ENCODE measurements around the gene RAB11FIP3.

The RAB11FIP3 gene

GRCh38 chr16:554640-555365 is 129.4 kb downstream of the RAB11FIP3 start:
- Mint-ChIP-seq H3K27ac (no peak overlapping the region), H3K4me1 (ENCODE audit: low read depth) (peaks cover 2% of the 10 kb centered on the region)

DNA sequence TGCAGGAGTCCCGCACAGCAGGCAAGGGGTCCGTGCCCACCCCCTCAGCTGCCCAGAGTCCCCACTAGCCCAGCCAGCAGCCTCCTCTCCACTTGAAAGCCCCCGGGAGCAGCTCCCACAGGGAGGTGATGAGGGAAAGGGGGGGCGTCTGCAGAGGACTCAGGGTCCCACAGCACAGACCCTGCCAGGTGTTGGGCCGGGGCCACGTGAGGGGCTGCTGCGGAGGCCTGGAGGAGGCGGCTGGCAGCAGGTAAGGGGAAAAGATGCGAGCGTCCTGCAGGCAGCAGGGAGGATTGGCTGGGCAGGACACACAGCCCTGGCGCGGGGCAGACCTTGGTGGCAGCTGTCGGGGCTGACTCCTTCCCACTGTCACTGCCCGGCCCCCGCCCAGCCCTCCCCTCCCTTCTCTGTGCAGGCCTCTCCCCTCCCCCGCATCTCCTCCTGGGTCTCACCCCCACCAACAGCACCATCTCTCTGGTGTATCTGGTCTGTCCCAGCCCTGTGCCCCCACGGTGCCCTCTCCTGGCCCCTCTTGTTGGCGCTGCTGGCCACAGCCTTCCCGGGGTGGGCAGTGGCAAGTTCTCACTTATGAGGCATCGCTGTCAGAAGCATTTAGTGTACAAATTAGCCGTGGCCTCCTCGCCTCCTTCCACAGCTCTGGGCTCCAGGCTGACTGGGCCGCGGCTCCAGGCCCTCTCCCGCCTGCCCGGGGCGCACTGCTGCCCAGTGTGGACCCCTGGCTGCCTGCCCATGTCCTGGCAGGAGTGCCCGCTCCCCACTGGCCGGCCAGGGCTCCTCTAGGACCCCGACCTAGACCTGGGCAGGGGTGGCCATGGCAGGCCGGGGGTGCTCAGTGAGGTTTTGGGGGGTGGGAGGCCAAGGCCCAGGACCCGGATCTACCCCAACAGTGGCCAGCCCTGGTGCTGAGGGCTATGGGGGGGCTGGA is 130.4 kb downstream of the RAB11FIP3 start:
- H3K9me3 Mint-ChIP-seq: no peaks in the 10 kb centered on the region
- peaks cover 2% of the 10 kb centered on the region for H3K4me1 Mint-ChIP-seq (ENCODE audit: low read depth)
- H3K4me3 Mint-ChIP-seq: no peak overlapping the region
- H3K27me3 Mint-ChIP-seq: peaks cover 11% of the 10 kb centered on the region
- peaks cover 14% of the 10 kb centered on the region for H3K36me3 Mint-ChIP-seq (ENCODE audit: low read depth)
- no peak for DNase-seq
- no peak overlapping the region for H3K27ac Mint-ChIP-seq

More at GRCh38 chr16:554640-555365, 129.4 kb downstream of the RAB11FIP3 start:
- Mint-ChIP-seq H3K36me3 (ENCODE audit: low read depth) (peaks cover 14% of the 10 kb centered on the region), H3K27me3 (peaks cover 11% of the 10 kb centered on the region), H3K9me3 (no peaks in the 10 kb centered on the region), H3K4me3 (no peak overlapping the region)
- no peak for DNase-seq

- Mint-ChIP-seq H3K36me3 (ENCODE audit: low read depth) (peaks cover 8% of the 10 kb centered on the region), H3K9me3 (no peaks in the 10 kb centered on the region), H3K27ac (no peak overlapping the region), H3K4me1 (ENCODE audit: low read depth) (peaks cover 2% of the 10 kb centered on the region), H3K4me3 (no peak overlapping the region), H3K27me3 (peaks cover 13% of the 10 kb centered on the region)
- DNase-seq: no peak
Observed at GRCh38 chr16:556474-557173, 131.2 kb downstream of the RAB11FIP3 start.

- Mint-ChIP-seq H3K4me3 (no peak overlapping the region), H3K27me3 (peaks cover 22% of the 10 kb centered on the region), H3K36me3 (ENCODE audit: low read depth) (peaks cover 7% of the 10 kb centered on the region), H3K9me3 (no peaks in the 10 kb centered on the region), H3K27ac (no peak overlapping the region), H3K4me1 (ENCODE audit: low read depth) (peaks cover 2% of the 10 kb centered on the region)
- DNase-seq: no peak
Observed at GRCh38 chr16:557463-558297, 132.2 kb downstream of the RAB11FIP3 start.

- peaks cover 23% of the 10 kb centered on the region for H3K27me3 Mint-ChIP-seq
- H3K4me3 Mint-ChIP-seq: no peak overlapping the region
- peaks cover 2% of the 10 kb centered on the region for H3K4me1 Mint-ChIP-seq (ENCODE audit: low read depth)
- no peak overlapping the region for H3K27ac Mint-ChIP-seq
- no peaks in the 10 kb centered on the region for H3K9me3 Mint-ChIP-seq
- H3K36me3 Mint-ChIP-seq (ENCODE audit: low read depth): peaks cover 4% of the 10 kb centered on the region
- DNase-seq: no peak
Observed at GRCh38 chr16:558298-559020, 133.0 kb downstream of the RAB11FIP3 start.

DNA sequence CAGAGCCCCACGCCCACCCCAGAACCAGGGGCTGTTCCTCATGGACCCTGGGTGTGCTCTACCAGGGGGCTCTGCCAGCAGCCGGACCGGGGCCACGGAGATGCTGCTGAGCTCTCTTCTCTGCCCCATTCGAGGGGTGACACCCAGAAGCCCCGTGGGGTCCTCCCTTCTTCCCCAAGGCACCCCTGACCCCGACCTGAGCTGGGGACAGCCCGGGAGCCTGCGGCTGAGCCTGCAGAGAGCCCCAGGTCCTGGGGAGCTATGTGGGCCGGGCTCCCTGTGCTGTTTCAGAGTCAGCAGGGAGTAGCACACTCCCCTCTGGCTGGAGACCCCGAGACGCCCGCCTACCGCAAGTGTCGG is 133.6 kb downstream of the RAB11FIP3 start:
- Mint-ChIP-seq H3K27ac (no peak overlapping the region), H3K4me3 (no peak overlapping the region), H3K9me3 (no peaks in the 10 kb centered on the region), H3K4me1 (ENCODE audit: low read depth) (peaks cover 2% of the 10 kb centered on the region), H3K27me3 (peaks cover 23% of the 10 kb centered on the region), H3K36me3 (ENCODE audit: low read depth) (peaks cover 4% of the 10 kb centered on the region)
- no peak for DNase-seq

DNA sequence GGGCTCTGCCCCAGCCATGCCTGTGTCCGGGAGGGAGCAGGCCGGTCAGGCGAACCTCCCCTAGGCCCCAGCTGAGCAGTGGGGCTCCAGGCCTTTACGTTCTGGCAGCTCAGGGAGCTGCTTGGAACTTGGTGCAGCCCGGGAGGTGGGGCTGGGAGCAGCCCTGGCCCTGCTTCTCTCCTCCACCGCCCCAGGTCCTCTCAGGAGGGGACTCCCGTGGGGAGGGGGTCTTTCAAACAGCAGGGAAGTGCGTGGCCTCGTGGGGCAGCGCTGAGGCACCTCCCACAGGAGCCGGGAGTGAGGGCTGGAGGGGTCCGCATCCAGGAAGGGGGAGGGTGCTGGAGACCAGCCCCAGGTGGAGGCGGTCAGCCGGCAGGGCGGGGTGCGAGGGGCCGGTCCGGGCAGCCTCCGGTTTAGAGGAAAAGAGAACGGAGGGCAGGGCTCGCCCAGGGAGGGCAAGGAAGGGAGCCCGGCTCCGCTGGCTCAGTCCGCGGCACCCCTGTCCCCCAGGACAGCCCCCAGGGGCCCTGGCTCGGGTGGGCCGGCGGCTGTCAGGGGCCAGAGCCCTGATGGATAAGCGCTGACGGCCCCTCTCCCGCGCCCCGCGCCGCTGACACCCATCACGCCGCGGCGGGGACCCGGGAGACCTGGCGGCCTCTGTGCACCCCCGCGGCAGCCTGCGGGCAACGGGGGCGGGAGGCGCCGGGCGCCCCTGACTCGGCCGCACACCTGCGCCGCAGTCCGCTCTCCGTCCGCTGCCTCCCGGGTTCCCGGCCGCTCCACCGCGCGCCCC is 134.2 kb downstream of the RAB11FIP3 start:
- no peak for DNase-seq
- peaks cover 2% of the 10 kb centered on the region for H3K4me1 Mint-ChIP-seq (ENCODE audit: low read depth)
- H3K4me3 Mint-ChIP-seq: no peak overlapping the region
- H3K27me3 Mint-ChIP-seq: peaks cover 23% of the 10 kb centered on the region
- H3K9me3 Mint-ChIP-seq: no peaks in the 10 kb centered on the region
- peaks cover under 1% of the 10 kb centered on the region for H3K36me3 Mint-ChIP-seq (ENCODE audit: low read depth)
- no peak overlapping the region for H3K27ac Mint-ChIP-seq

DNA sequence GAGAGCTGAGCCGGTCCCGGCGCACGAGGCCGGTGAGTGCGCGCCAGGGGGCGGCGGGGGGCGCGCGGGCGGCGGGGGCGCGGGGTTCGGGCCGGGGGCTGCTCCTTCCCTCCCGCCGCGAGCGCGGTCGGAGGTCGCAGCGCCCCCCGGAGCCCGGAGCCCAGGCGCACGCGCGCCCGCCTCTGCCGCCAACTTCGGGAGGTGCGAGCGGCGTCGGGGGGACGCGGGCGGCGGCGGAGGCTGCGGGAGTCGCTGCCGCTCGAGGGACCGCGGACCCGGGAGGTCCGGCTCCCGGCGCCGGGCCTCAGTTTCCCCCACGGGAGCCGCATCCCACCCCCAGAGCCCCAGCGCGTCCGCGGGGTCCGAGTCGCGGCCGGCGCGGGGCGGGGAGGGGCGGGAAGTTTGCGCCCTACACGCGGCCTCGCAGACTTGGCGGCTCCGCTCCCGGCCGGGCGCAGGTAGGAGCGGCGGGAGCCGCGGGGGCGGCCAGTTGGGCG is 134.8 kb downstream of the RAB11FIP3 start, which contains the start of gene PRR35:
Gene PRR35, plus strand, starts transcription at position 191 of the 497 bp plus-strand sequence. CDS start 2,901 bp downstream, outside the sequence.
- H3K4me1 Mint-ChIP-seq (ENCODE audit: low read depth): peaks cover 2% of the 10 kb centered on the region
- no peak within 1 kb of the TSS for H3K4me3 Mint-ChIP-seq
- H3K27me3 Mint-ChIP-seq: peaks cover 23% of the 10 kb centered on the region
- no peaks in the 10 kb centered on the region for H3K36me3 Mint-ChIP-seq (ENCODE audit: low read depth)
- no peak for DNase-seq
- no peaks in the 10 kb centered on the region for H3K9me3 Mint-ChIP-seq
- no peak within 1 kb of the TSS for H3K27ac Mint-ChIP-seq

GRCh38 chr16:560701-561412 is 135.4 kb downstream of the RAB11FIP3 start:
- no peak overlapping the region for H3K27ac Mint-ChIP-seq
- no peaks in the 10 kb centered on the region for H3K9me3 Mint-ChIP-seq
- no peak overlapping the region for H3K4me3 Mint-ChIP-seq
- no peak for DNase-seq
- peaks cover 2% of the 10 kb centered on the region for H3K4me1 Mint-ChIP-seq (ENCODE audit: low read depth)
- no peaks in the 10 kb centered on the region for H3K36me3 Mint-ChIP-seq (ENCODE audit: low read depth)
- peaks cover 23% of the 10 kb centered on the region for H3K27me3 Mint-ChIP-seq

DNA sequence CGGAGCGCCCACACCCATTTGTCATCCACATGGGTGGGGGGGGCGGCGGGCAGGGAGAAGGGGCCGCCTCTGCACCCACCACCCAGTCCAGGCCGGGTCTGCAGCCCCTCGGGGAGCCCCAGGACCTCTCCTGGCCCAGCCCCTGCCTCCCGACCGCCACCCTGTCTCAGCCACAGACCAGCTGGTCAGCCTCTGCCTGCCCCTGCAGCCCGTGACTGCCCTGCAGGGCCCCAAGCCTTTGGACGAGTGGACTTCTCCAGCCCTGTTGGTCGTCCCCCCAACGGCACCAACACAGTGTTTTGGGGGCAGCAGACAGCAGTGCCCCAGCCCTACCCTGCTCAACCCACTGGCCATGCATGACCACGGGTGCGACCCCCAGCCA is 136.0 kb downstream of the RAB11FIP3 start:
- Mint-ChIP-seq H3K36me3 (ENCODE audit: low read depth) (no peaks in the 10 kb centered on the region), H3K4me3 (no peak overlapping the region), H3K4me1 (ENCODE audit: low read depth) (peaks cover 3% of the 10 kb centered on the region)

DNA sequence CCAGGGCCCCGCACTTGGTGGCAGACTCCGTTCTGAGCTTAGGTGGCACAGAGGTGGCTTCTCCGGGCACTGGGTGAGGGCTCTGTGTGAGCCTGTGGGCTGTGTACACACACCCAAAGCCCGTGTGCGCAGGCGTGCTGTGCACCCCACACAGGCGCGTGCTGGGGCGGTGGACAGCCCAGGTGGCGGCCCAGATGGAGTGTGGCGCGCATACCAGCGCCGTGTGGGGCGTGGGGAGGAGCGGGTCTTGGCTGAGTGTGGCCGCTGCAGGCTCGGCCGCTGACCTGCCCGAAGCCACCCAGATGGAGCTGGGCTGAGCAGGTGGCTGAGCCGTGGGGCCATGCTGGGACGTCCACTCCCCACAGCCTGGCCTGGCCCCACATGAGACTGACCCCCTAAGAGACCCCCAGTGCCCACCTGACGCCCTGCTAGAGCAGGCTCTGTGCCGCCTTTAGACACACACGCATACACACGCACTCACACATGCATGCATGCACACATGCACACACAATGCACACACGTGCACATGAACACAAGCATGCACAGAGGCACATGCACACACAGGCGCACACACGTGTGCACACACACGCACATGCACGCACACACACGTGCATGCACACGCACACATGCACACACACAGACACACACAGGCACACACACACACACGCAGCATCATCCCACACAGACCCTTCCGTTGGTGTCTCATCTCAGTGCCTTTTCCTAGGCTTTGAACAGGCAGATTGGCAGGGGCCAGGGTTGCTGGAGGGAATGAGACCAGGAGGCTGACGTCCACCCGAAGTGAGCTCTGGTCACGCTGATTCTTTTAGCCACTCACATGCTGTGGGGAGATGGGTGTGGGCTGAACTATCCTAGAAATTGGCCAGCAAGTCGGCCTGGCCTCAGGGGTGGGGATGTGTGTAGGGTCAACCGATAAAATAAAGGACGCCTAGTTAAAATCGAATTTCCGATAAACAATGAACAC is 136.8 kb downstream of the RAB11FIP3 start:
- Mint-ChIP-seq H3K27me3 (peaks cover 23% of the 10 kb centered on the region), H3K4me1 (ENCODE audit: low read depth) (peaks cover 11% of the 10 kb centered on the region), H3K36me3 (ENCODE audit: low read depth) (no peaks in the 10 kb centered on the region), H3K9me3 (no peaks in the 10 kb centered on the region), H3K4me3 (no peak overlapping the region), H3K27ac (no peak overlapping the region)
- DNase-seq: no peak

More for the DNA sequence above, 136.0 kb downstream of the RAB11FIP3 start:
- Mint-ChIP-seq H3K9me3 (no peaks in the 10 kb centered on the region), H3K27me3 (peaks cover 23% of the 10 kb centered on the region), H3K27ac (no peak overlapping the region)
- DNase-seq: no peak

Measured in activated T-cell treated with anti-CD3 and anti-CD28 coated beads, Interleukin-2, amount 50 U/mL, for 24 hours (primary cell).